Measurements from ENCODE around the gene ZHX3.

ZHX3 gene

DNA sequence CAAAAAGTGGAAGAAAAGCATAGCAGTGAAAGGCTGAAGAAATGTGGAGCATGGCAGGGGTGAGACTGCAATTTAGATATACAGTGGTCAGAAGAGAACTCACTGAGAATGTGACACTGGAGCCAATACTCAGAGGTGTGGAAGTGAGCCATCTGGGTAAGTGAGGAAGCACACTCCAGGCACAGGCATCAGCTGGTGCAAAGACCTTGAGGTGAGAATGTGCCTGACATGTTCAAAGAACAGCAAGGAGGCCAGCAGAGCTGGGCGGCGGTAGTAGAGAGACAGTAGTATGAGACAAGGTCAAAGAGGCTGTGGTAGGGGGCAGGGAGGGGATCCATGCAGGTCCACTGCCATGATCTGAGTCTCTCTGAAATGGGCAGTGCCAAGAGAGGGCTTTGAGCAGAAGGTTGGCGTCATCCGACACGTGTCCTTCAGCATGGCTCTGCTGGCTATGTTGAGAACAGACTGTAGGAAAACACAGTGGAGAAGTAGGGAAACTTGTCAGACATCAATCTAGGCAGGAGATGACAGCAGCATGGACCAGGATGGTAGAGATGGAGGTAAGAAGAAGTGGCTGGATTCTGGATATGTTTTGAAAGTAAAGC, 95.8 kb downstream of the ZHX3 start:
- DNase-seq, result no peak

DNA sequence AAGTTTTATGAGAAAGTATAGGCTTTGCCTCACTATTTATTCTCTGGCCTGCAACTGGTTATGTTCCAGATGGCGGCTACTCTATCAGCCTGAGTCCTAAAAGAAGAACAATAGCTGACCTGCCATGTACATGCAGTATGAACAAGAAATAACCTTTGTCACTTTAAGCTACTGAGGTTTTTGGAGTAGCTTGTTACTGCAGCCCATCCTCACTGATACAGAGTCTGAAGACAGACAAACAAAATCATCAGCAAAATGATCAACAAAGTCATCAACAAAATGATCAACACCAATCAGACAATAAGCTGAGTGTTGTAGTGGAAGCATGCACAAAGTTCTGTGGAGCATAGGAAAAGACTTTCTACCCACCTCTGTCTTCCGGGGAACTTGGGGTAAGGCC, 97.7 kb downstream of the ZHX3 start:
- no peak for DNase-seq

DNA sequence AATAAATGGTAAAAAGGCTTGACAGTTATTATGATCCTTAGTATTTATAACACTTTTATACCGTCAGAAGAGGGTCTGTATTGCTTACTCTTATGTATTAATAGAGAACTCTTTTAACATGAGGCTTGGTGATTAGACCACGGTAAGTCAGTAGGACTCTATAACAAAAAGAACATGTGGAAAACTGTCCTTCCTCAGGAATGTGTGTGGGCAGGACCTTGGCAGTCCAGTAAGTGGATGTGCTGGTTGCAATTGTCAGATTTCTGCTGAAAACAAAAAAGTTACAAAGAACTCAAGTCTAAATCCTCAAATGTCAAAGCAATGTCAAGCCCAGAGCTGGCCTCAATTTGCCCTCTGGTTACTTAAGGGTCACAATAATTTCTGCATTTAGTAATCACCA, 99.1 kb downstream of the ZHX3 start:
- no peak for DNase-seq

DNA sequence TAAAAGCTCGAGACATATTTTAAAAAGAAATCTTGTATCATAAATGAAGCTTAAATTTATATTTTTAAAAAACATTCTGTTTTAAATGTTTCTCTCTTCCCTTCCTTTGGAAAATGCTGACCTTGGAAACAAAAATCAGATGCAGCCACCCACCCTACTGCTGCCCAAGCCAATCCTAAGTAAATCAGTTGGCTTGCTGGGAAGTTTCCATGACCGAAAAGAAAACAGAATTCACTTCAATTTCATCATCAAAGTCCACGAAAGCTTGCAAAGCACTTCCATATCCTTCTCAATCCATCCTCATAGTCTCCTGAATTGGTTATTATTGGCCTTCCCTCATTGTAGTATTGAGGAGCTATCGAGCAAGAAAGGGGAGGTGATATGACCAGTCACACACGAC, 100.1 kb downstream of the ZHX3 start:
- no peak for DNase-seq

DNA sequence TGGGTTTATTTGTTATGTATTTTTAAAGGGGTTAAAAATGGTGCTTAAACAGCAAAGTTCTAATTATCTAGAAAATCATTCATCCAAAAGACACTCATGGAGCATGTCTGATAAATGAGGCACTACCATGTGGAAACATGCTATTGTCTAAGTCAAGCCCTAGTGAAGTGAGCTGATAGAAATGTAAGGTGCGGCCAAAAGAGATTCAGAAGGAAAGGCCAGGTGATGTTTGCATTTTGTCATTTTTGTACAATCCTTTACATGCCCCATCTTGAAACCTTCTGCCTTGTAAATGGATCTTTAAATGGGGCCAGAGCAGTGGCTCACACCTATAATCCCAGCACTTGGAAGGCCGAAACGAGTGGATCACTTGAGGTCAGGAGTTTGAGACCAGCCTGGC, 102.9 kb downstream of the ZHX3 start:
- DNase-seq, result no peak

DNA sequence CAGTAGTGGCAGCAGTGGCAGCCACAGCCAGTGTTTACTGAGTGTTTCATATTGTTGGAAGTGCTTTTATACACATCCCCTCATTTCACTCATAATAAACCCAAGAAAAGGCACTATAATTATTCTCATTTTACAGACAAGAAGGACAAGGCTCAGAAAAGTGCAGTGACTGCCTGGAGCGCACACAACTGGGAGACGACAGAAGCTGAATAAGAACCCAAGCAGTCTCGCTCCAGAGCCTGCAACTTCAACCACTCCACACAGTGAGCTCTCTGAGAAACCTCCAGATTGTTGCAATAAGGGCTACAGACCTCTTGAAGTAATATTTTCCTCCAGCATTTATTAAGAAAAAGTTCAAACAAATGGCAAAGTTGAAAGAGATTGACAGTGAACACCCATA, 103.3 kb downstream of the ZHX3 start:
- DNase-seq, result no peak

DNA sequence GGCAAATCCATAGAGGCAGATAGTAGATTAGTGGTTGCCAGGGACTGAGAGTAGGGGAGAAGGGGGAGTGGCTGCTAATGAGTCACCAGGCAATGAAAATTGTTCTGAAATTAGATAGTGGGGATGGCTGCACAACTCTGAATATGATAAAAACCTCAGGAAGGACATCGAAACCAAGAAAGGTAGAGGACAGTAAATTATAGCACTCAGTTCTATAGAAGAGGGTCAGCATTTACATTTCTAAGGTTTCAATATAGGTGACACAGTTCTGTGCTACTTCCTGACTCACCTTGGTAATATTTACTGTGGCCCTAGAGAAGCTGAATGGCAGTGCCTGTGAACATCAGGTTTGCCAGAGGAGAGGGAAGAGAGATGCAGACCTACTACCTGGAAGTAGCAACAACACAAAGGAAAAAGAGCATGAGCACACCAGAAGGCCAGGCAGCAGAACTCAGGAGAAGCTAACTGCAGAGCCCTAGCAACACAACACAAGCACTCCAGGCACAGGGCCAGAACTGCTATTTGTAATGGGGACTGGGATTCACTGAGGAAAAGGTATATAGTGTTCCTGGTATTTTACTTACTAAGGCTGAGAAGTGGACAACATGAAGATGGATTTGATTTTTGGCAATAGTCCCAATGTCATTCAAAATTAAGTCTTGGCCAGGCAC, 104.2 kb downstream of the ZHX3 start:
- DNase-seq, result peak; percentile 11

DNA sequence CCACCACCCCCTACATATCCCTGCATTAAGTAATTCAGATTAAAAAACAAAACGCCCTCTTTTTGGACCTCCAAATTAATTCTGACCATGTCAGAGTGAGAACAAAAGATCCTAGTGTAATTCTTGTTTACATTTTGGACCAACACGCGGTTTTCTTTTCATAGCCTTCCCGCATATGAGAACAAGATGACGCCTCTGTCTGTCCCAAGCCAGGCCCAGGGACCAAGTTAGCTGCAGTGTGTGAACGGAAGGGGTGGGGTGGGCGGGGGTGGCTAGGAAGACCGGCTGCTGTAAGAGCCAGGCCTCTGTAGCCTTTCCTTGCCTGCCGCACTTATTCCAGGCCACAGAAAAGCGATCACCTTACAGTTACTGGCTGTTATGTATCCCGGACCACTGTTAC, 112.2 kb downstream of the ZHX3 start:
- DNase-seq, result no peak

DNA sequence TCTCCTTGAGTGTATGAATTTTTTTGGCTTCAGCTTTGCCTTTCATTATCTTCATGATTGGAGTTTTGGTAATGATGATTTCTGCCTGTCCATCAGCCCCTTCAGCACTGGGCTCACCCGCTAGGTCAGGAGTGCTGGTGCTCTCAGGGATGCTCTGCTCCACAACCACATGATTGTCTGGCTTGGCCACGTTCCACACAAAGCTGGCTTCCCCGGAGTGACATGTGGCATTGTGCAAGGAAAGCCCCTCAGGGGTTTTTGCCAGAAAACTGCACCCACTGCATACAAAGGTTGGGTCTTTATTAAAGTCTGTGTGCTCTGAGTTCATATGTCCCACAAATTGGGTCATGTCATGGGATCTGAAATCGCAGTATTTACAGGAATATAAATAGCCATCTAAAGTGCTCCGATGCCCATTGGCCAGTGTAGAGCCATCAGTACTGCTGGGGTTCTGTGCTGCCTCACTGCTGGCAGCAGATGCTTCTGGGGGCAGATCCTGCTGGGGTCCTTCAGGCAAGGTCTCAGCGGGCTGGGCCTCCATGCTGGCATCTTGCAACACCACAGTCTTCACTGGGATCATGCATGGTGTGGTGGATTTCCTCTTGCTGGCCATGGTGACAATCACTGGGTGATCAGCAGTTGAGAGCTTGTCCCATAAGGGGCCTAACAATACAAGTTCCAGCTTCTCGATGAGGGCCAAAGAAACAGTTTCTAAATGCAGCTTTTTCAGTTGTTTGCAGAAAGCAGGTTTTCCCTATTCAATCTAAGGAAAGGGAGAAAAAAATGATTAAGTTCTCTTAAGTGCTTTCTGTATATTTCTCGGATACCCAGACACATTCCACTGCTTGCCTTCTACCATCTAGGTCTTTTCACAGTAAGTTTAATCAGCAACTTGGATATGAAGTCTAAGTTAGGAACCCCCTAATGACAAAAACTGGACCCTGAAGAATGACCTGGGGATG, 112.9 kb downstream of the ZHX3 start:
- no peak for DNase-seq

DNA sequence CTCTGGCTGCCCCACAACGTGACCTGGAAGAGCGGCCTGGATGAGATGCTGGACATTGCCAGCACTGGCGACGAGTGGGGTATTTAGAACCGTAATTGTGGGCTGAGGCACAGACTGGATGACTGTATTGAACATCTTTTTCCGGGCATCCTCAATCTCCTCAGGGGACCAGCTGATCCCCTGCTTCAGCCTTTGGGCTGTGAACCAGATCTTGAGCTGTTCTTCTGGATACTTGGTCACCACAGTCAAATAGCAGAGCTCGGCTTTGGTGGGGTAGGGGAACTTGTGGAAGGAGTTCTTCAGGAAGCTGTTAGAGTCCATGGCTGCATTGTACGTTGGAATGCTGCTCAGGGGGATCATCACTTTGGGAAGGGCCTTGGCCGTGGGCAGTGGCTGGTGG, 113.9 kb downstream of the ZHX3 start:
- DNase-seq, result no peak

DNA sequence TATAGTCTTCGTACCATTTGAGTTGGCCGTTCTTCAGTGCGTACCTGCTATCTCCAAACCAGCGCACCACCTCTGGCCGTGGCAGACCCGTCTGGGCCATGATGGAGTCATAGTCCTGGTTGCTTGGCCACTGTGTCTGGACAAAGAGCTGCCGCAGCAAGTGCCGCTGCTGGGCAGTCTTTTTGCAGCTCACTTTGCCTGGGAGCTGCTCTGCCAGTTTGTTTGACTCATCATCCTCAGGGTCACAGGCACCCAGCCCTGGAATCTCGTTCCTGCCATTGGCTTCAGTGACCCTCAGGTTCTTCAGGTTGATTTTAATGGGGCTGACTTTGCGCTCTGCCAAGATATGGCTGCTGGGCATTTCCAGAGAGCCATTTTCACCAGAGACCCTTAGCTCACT, 115.1 kb downstream of the ZHX3 start:
- DNase-seq, result no peak

DNA sequence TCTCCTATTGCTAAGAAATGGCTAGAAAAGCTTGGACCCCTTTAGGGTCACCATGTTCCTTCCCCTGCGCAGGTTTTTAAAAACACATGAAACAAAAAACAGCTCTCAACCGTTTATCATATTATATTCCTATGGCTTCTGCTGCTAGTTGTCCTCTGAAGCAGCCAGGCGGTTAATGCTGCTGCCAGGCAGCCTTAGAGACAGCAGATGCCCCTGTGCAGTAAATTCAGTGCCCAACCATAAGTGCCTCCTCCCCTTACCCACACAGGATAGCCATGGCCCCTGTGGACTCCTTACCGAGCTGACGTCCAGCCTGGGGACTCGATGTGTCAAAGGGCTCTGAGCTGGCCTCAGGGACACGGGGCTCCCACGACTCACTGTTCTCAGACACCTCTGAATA, 115.8 kb downstream of the ZHX3 start:
- no peak for DNase-seq

DNA sequence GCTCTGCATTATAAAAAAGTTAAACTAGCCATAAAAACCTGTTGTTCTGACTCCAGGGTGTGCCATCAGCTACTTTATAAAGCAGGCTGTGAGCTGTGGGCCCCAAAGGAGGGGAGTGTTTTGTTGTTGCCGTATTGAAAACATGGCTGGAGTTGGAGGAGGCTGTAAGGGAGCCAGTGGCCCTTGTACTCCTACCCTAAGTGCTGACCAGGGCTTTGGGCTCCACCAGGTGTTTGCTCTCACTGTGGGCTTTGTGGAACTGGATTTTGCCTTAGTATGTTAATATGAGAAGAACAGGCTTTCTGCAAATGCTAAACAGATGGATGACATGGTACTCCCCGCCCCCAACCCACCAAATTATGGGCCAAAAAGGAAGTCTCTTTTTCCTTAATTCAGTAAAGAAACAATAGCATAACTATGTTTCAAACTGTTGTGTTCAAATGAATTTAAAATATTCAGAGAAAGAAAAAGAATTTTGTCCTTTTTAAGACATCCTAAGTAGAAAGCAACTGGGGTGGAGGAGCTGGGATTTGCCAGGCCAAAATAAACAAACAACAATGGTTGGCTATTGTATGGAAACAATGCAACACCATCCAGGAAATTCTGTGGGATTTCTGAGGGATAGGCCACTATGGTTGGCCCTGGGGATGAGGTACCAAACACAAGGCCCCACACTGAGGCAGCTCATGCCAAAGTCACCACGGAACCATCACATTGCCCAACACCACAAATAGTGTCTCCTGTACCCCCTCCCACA, 116.9 kb downstream of the ZHX3 start:
- DNase-seq, result no peak

DNA sequence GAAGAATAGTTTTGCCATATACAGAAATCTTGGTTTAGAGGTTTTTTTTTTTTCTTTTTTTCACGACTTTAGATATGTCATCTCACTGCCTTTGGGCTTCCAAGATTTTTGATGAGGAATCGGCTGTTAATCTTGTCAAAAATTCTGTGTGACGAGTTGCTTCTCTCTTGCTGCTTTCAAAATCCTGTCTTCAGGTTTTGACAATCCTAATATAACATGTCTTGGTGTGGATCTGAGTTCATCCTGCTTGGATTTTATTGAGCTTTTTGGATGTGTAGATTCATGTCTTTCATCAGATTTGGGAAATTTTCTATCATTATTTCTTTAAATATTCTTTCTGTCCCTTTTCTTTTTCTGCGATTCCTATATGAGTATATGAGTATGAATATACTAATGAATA, 119.1 kb downstream of the ZHX3 start:
- DNase-seq, result no peak

DNA sequence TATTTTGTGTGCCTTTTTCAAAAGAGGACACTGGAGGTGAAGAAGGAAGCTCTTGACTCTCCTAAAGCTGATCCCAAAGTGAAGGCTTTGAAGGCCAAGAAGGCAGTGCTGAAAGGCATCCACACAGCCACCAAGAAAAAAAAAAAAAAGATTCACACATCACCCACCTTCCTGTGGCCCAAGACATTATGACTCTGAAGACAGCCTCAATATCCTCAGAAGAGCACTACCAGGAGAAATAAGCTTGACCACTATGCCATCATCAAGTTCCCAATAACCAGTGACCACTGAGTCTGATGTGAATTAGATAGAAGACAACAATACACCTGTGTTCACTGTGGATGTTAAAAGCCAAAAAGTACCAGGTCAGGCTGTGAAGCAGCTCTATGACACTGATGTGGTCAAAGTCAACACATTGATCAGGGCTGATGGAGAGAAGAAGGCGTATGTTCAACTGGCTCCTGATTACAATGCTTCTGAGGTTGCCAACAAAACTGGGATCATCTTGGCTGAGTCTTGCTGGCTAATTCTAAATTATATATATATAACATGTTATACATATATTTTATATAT, 120.8 kb downstream of the ZHX3 start:
- no peak for DNase-seq

DNA sequence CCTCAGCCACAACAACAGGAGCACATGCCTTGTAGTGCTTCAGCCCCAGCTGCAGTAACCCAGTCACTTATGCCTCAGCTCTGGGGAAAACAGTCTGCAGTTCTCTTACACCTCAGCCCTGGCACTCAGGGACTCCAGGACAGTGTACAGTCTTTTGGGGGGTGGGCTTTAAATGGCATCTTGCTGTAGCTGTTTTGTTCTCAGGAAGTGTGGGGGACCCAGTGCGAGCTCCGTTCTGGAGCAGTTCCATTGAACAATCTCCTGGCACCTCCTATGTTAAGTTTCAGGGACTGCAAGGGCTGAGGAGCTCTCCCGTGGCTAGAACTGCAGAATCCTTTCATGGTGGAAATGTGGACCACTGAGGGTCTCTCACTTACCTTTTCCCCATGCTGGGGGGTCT, 125.0 kb downstream of the ZHX3 start:
- DNase-seq, result no peak

DNA sequence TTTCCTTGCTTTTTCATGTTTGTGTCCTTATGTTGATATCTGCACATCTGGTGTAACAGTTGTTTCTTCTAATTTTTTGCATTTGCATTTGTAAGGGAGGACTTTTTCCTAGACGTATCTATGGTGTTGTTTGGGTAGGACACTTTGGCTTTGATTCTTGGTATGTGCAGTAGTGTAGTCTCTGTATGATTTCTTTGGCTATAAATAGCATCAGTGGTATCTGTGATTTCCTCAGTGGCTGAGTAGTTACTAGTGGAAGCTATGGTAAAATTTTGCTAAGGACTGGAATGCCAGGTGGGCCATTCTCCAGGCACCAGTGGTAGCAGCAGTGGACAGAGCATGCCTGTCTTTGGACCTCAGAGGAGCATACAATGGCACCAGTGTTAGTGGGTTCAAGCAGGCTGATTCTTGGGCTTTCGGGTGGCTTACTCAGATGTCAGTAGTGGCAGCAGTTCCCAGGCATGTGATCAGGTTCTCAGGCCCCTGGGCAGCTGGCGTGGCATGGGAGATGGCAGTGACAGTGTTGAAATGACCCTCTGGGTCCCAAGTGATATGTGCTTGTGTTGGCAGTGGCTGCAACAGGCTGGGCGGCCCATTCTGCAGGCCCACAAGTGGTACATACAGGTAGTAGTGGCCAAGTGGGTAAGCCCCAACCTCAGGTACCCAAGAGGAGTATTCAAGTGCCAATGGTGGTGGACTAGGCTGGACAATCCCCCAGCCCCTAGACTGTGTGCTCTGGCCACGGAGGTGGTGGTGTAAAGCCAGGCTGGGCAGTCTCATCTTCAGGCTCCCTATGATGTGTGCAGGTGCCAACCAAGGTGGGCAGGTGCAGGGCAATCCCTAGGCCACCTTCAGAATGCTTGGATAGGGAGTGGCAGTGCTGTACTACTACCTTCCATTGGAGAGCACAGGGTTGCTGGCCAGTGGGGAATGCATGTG, 125.7 kb downstream of the ZHX3 start:
- no peak for DNase-seq

DNA sequence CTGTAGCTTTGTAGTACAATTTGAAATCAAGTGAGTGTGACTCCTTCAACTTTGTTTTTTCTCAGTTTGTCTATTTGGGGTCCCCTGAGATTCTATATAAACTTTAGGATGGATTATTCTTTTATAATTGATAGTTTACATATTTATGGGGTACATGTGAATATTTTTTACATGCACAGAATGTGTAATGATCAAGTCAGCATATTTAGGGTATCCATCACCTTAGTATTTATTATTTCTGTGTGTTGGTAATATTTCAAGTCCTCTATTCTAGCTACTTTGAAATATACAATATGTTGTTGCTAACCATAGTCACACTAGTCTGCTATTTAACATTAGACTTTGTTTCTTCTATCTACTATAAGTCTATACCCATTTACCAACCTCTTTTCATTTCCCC, 129.9 kb downstream of the ZHX3 start:
- no peak for DNase-seq

DNA sequence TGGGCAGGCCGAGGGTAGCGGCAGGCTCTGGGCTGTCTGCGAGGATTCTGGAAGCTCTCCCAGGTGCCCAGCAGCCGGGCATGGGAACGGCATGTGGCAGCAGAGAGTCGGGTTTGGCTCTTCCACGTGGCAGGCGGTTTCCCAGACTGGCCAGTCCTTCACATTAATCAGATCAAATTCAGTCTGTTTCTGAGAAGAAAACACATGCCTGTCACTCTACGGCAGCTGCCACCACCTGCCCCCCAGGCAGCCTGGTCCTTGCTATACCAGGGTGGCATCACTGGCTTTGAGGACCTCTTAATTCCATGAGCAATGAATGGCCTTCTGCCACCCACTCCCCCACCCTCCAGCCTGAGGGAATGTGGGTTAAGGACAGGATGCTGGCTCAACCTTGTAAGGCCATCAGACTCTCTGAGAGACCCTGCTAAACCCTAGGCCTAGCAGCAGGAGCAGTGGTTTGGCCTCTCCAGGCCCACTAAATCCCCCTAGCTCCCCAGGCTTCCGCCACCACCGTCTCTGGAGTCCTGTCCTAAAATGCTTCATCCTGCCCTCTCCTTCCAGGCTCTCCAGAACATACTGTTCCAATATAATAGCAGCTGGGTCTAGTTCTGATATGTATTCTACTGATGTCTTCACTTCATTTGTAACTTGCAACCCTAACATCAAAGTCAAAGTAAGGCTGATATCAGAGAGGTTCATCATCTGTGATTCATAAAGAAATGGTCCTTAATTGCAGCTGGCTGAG, 132.3 kb downstream of the ZHX3 start:
- no peak for DNase-seq

DNA sequence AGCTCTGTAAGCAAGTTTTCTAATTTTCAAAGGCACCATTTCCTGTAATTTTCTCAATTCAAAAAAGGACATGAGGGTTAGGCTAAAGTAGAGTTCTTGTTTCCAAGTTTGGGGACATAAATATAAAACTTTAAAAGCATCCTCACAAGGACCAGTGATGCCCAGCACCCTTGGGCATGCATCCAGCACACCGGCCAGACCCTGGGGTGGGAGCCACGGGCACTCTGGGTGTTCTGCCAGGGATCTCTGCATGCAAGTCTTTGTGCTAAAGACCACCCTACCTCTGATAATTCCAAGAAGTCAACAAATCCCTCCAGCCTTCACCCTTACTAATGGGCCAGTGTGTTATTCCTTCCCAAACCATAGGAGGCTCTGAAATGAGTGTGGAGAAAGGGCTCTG, 133.7 kb downstream of the ZHX3 start:
- no peak for DNase-seq

DNA sequence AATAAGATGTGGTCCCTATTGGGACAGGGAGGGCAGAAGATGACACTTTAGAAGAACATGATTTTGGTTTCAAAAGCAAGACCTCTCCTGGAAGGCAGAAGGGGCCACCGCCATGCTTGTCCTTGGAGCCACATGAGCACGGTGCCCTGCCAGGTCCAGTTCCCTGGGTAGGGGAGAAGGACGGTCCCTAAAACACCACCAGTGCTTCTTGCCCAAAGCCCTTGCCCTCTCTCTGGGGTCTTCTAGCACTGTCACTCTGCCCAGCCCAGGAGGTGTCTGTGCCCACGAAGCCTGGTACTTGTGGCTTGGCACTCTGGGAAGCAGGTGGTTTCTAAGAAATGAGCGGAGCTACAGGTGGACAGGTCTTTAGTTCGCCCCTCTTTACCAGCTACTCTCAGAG, 134.1 kb downstream of the ZHX3 start:
- no peak for DNase-seq
